GM18526 (cell line): ENCODE measurements around the gene SAC3D1.
A peak's percentile ranks its signal among the peaks of the same experiment; 100 is the strongest.

Experiments used
- POLR2A ChIP-seq: IDR thresholded peaks from 3 replicates; pipeline ENCODE4 v1.6.1; 2011; ENCODE audit not compliant: insufficient read length; ENCODE audit errors: extremely low read depth

SAC3D1 gene

GRCh38 chr11:65016705-65017104 is 24.3 kb upstream of the SAC3D1 start:
- TF ChIP-seq POLR2A: no peak

- TF ChIP-seq POLR2A: no peak
Observed at GRCh38 chr11:65017937-65018336, 23.1 kb upstream of the SAC3D1 start.

- TF ChIP-seq POLR2A: no peak
Observed at GRCh38 chr11:65019824-65020223, 21.2 kb upstream of the SAC3D1 start.

GRCh38 chr11:65021003-65021402 is 20.0 kb upstream of the SAC3D1 start:
- no peak for TF ChIP-seq POLR2A

- TF ChIP-seq POLR2A: no peak
Observed at GRCh38 chr11:65021509-65021908, 19.5 kb upstream of the SAC3D1 start.

GRCh38 chr11:65026810-65027209 is 14.2 kb upstream of the SAC3D1 start:
- TF ChIP-seq POLR2A: no peak

GRCh38 chr11:65027213-65028067 is 13.6 kb upstream of the SAC3D1 start, which contains the start of gene SNX15:
TSS of gene SNX15 (plus strand) at chr11:65027439. CDS start at chr11:65027538, 99 bp downstream.
- peak; percentile 54 for TF ChIP-seq POLR2A

GRCh38 chr11:65032216-65032615 is 8.8 kb upstream of the SAC3D1 start:
- no peak for TF ChIP-seq POLR2A

GRCh38 chr11:65034423-65034822 is 6.6 kb upstream of the SAC3D1 start:
- no peak for TF ChIP-seq POLR2A

GRCh38 chr11:65035579-65035978 is 5.4 kb upstream of the SAC3D1 start:
- no peak for TF ChIP-seq POLR2A

GRCh38 chr11:65036931-65037330 is 4.1 kb upstream of the SAC3D1 start:
- TF ChIP-seq POLR2A: no peak

GRCh38 chr11:65040520-65040846 is 527 bp upstream of the SAC3D1 start:
- no peak for TF ChIP-seq POLR2A

- TF ChIP-seq POLR2A: no peak
Observed at GRCh38 chr11:65042891-65043290, 1.9 kb downstream of the SAC3D1 start.

GRCh38 chr11:65043881-65044501 is 3.0 kb downstream of the SAC3D1 start:
- TF ChIP-seq POLR2A: no peak

- TF ChIP-seq POLR2A: no peak
Observed at GRCh38 chr11:65045061-65045460, 4.1 kb downstream of the SAC3D1 start.

GRCh38 chr11:65045728-65046127 is 4.7 kb downstream of the SAC3D1 start:
- TF ChIP-seq POLR2A: no peak

GRCh38 chr11:65047581-65048422 is 6.8 kb downstream of the SAC3D1 start:
- no peak for TF ChIP-seq POLR2A
